Colonic mucosa (tissue), 4 donors: Measurements from ENCODE around the gene LYRM1. TPM values are rescaled to one million over a fixed set of nuclear protein-coding genes. Genes with fewer than 3 reads are reported as not detected.

Experiments used
- DNase-seq: peaks from one replicate; pipeline ENCODE4 v3.0.0-alpha.2; 2020
- H3K27ac ChIP-seq: fragments of 200-600 bp; one replicate; pipeline ENCODE4 v1.8.0; 2021
- H3K27me3 ChIP-seq: fragments of 200-600 bp; one replicate; pipeline ENCODE4 v1.8.0; 2021
- H3K36me3 ChIP-seq: fragments of 200-600 bp; one replicate; pipeline ENCODE4 v1.8.0; 2021
- H3K4me1 ChIP-seq: fragments of 200-600 bp; one replicate; pipeline ENCODE4 v1.8.0; 2021; ENCODE audit warnings: mild to moderate bottlenecking
- H3K4me3 ChIP-seq: fragments of 200-600 bp; one replicate; pipeline ENCODE4 v1.8.0; 2021
- H3K9ac ChIP-seq, 2 donors: one replicate each; pipeline ENCODE4 v1.7.0; 2013; ENCODE audit warnings: control low read depth in 2 of 2, low read depth in 2 of 2, low read length in 2 of 2
- H3K9me3 ChIP-seq: fragments of 200-600 bp; one replicate; pipeline ENCODE4 v1.8.0; 2021
- CTCF ChIP-seq: fragments of 200-600 bp; IDR thresholded peaks from one replicate; pipeline ENCODE4 v1.8.0; 2022; ENCODE audit warnings: antibody characterized with exemption, mild to moderate bottlenecking
- intact Hi-C: fragments of 100-400 bp; cut with DNase I; formaldehyde crosslinking; loops from one replicate; pipeline ENCODE4 v1.14.1; 2022
- total RNA-seq, 2 donors: library from RNA; stranded (reverse); fragmentation: NEBNext Ultra II Directional in 1 of 2; extraction: Animal tissue kit (Norgen Biotek cat#: 25700) in 1 of 2; gene quantifications; one replicate each; pipeline ENCODE4 v1.2.1, GENCODE V29; 2021
- donor health status: healthy.
- donor health status: DM: no; HTN: no; CAD: no.
- donor health status: DM: no; HTN: no; CAD: no.

Gene LYRM1
- total RNA-seq, 2 donors from 2014 or later, result 17.6 to 21.2 TPM

- Histone ChIP-seq H3K9ac (no peak overlapping the region), H3K4me3 (no peak overlapping the region), H3K36me3 (no peaks in the 10 kb centered on the region), H3K4me1 (peaks cover 6% of the 10 kb centered on the region), H3K27me3 (no peaks in the 10 kb centered on the region), H3K27ac (no peak overlapping the region), H3K9me3 (no peaks in the 10 kb centered on the region)
- intact Hi-C loops, result no loop called here
- TF ChIP-seq CTCF, result no peak
- no peak for DNase-seq
These were observed 33.0 kb upstream of the LYRM1 start for GRCh38 chr16:20867585-20867984.

GRCh38 chr16:20868890-20869289, 31.7 kb upstream of the LYRM1 start:
- no peak for TF ChIP-seq CTCF
- H3K4me1 ChIP-seq, result peaks cover 6% of the 10 kb centered on the region
- DNase-seq, result peak; percentile 80
- H3K4me3 ChIP-seq, result no peak overlapping the region
- intact Hi-C loops, result no loop called here
- H3K9ac ChIP-seq, result no peak overlapping the region
- no peaks in the 10 kb centered on the region for H3K27me3 ChIP-seq
- H3K9me3 ChIP-seq, result no peaks in the 10 kb centered on the region
- H3K36me3 ChIP-seq, result no peaks in the 10 kb centered on the region
- H3K27ac ChIP-seq, result no peak overlapping the region

- intact Hi-C loops, result no loop called here
- no peaks in the 10 kb centered on the region for H3K27me3 ChIP-seq
- H3K27ac ChIP-seq, result no peak overlapping the region
- TF ChIP-seq CTCF, result no peak
- no peak overlapping the region for H3K9ac ChIP-seq
- no peaks in the 10 kb centered on the region for H3K36me3 ChIP-seq
- peaks cover 6% of the 10 kb centered on the region for H3K4me1 ChIP-seq
- no peak overlapping the region for H3K4me3 ChIP-seq
- H3K9me3 ChIP-seq, result no peaks in the 10 kb centered on the region
- no peak for DNase-seq
These were observed 30.3 kb upstream of the LYRM1 start for GRCh38 chr16:20870122-20870820.

DNA sequence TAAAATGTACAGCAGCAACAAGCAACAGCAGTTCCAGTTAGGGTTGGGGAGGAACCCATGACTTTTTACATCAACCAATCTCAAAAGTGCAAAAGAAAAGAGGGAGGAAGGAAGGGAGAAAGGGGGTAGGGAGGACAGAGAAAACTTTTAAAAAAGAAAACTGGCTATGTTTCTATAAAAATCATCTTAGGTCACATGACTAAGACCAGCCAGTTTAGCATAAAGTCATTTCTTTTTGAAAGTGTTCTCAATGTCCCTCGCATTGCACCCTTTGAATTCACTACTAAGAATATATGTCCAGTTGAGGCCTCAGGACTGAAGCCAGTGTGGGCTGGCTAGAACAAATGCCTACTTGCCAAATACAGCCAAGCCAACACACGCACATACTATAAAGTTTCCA, 29.3 kb upstream of the LYRM1 start:
- no peak for DNase-seq
- no peaks in the 10 kb centered on the region for H3K36me3 ChIP-seq
- H3K27ac ChIP-seq, result no peak overlapping the region
- no peak for TF ChIP-seq CTCF
- no peaks in the 10 kb centered on the region for H3K9me3 ChIP-seq
- no peak overlapping the region for H3K4me3 ChIP-seq
- no peak overlapping the region for H3K9ac ChIP-seq
- intact Hi-C loops, result no loop called here
- H3K27me3 ChIP-seq, result no peaks in the 10 kb centered on the region
- peaks cover 6% of the 10 kb centered on the region for H3K4me1 ChIP-seq

DNA sequence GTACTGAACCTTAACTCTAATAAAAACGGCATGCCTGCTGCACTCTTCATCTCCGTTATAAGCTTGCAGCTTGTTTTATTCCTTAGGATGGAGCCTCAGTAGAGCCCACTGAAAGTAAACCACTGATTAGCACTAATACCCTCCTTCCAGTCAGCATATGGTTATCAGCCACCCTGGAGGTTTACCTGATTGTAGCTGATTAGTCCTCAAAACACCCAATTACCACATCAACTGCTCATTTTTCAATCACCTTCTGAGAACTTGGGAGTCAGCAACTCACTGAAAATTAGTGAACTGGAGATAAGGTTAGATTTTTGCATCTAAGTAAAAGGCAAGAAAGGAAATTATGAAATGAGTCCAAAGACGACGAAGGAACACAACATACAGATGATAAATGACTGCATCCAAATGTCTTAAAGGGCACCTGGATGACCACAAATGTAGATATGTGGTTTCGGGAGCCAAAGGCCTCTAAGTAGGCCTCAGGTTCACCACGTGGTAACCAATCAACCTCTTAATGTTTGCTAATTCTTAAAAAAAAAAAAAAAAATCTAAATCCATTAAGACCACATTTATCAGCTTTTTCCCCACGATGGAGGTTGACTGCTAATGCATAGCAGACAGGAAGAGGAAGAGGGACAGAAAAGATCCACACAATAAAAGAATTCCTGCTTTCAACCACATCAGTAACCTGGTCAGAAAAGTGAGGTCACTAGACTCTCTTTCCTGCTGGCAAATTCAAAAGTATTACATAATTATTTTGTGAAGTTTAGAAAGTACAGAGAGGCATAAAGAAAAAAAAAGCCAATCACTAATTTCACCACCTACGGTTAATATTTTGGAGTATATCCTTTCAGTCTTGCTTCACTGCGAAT, 28.4 kb upstream of the LYRM1 start:
- no peak for DNase-seq
- H3K36me3 ChIP-seq, result no peaks in the 10 kb centered on the region
- H3K4me1 ChIP-seq, result peaks cover 6% of the 10 kb centered on the region
- no peaks in the 10 kb centered on the region for H3K9me3 ChIP-seq
- intact Hi-C loops, result no loop called here
- no peak overlapping the region for H3K4me3 ChIP-seq
- no peak overlapping the region for H3K9ac ChIP-seq
- H3K27me3 ChIP-seq, result no peaks in the 10 kb centered on the region
- no peak overlapping the region for H3K27ac ChIP-seq
- no peak for TF ChIP-seq CTCF
